ENCODE results near the gene SINHCAF. TPM values are rescaled to one million over a fixed set of nuclear protein-coding genes. Genes with fewer than 3 reads are reported as not detected.

SINHCAF gene
- total RNA-seq, 3 donors from 2014 or later = 11.8 to 76.5 (median 54.7) TPM

- intact Hi-C loops (cut with DNase I; ENCODE audit: low total_unique reads) = no loop called here
- no peaks in the 10 kb centered on the region for H3K36me3 ChIP-seq
- no peaks in the 10 kb centered on the region for H3K4me1 ChIP-seq
- H3K9me3 ChIP-seq = no peaks in the 10 kb centered on the region
- H3K27me3 ChIP-seq = no peaks in the 10 kb centered on the region
- no peak overlapping the region for H3K4me3 ChIP-seq
- DNase-seq (ENCODE audit: low spot score in 2 of 2) = no peak
- TF ChIP-seq CTCF (IDR thresholded peaks at IDR 0.05) (no peak), POLR2A (IDR thresholded peaks at IDR 0.05) (no peak), POLR2AphosphoS5 (IDR thresholded peaks at IDR 0.05) (no peak)
- H3K27ac ChIP-seq = no peak overlapping the region
These were observed 28.1 kb upstream of the SINHCAF start for GRCh38 chr12:31353750-31354708.

- no peak for TF ChIP-seq CTCF (IDR thresholded peaks at IDR 0.05)
- no peak for TF ChIP-seq POLR2AphosphoS5 (IDR thresholded peaks at IDR 0.05)
- no peak for TF ChIP-seq POLR2A (IDR thresholded peaks at IDR 0.05)
- Histone ChIP-seq H3K27ac (no peak overlapping the region), H3K4me3 (no peak overlapping the region), H3K27me3 (no peaks in the 10 kb centered on the region), H3K36me3 (no peaks in the 10 kb centered on the region), H3K4me1 (no peaks in the 10 kb centered on the region), H3K9me3 (no peaks in the 10 kb centered on the region)
- intact Hi-C loops (cut with DNase I; ENCODE audit: low total_unique reads) = no loop called here
- no peak for DNase-seq (ENCODE audit: low spot score in 2 of 2)
These were observed 20.3 kb upstream of the SINHCAF start for GRCh38 chr12:31346267-31346666.

- H3K27me3 ChIP-seq = no peaks in the 10 kb centered on the region
- H3K36me3 ChIP-seq = no peaks in the 10 kb centered on the region
- H3K4me1 ChIP-seq = no peaks in the 10 kb centered on the region
- TF ChIP-seq CTCF (IDR thresholded peaks at IDR 0.05) = no peak
- TF ChIP-seq POLR2A (IDR thresholded peaks at IDR 0.05) = no peak
- TF ChIP-seq POLR2AphosphoS5 (IDR thresholded peaks at IDR 0.05) = no peak
- H3K9me3 ChIP-seq = no peaks in the 10 kb centered on the region
- H3K27ac ChIP-seq = no peak overlapping the region
- intact Hi-C loops (cut with DNase I; ENCODE audit: low total_unique reads) = no loop called here
- DNase-seq (ENCODE audit: low spot score in 2 of 2) = no peak
- no peak overlapping the region for H3K4me3 ChIP-seq
These were observed 17.2 kb upstream of the SINHCAF start for GRCh38 chr12:31343139-31343538.

- Histone ChIP-seq H3K9me3 (no peaks in the 10 kb centered on the region), H3K4me1 (no peaks in the 10 kb centered on the region), H3K4me3 (no peak overlapping the region), H3K36me3 (no peaks in the 10 kb centered on the region), H3K27me3 (no peaks in the 10 kb centered on the region), H3K27ac (no peak overlapping the region)
- DNase-seq (ENCODE audit: low spot score in 2 of 2) = no peak
- intact Hi-C loops (cut with DNase I; ENCODE audit: low total_unique reads) = no loop called here
- TF ChIP-seq CTCF (IDR thresholded peaks at IDR 0.05) = no peak
- no peak for TF ChIP-seq POLR2A (IDR thresholded peaks at IDR 0.05)
- no peak for TF ChIP-seq POLR2AphosphoS5 (IDR thresholded peaks at IDR 0.05)
These were observed 16.3 kb upstream of the SINHCAF start for GRCh38 chr12:31342286-31342685.

- no peaks in the 10 kb centered on the region for H3K27me3 ChIP-seq
- H3K4me1 ChIP-seq = no peaks in the 10 kb centered on the region
- DNase-seq (ENCODE audit: low spot score in 2 of 2) = no peak
- intact Hi-C loops (cut with DNase I; ENCODE audit: low total_unique reads) = no loop called here
- H3K36me3 ChIP-seq = no peaks in the 10 kb centered on the region
- H3K9me3 ChIP-seq = no peaks in the 10 kb centered on the region
- no peak overlapping the region for H3K27ac ChIP-seq
- TF ChIP-seq POLR2AphosphoS5 (IDR thresholded peaks at IDR 0.05) (no peak), POLR2A (IDR thresholded peaks at IDR 0.05) (no peak), CTCF (IDR thresholded peaks at IDR 0.05) (no peak)
- H3K4me3 ChIP-seq = no peak overlapping the region
These were observed 14.1 kb upstream of the SINHCAF start for GRCh38 chr12:31339831-31340622.

All from breast epithelium (tissue), 4 donors.